ENCODE data around the gene STAT2.
"Not testable (repeated sequence)": the region's sequence is repeated elsewhere in the genome, so short reads cannot be mapped to it uniquely, and the experiment has no call there.

Gene STAT2

DNA sequence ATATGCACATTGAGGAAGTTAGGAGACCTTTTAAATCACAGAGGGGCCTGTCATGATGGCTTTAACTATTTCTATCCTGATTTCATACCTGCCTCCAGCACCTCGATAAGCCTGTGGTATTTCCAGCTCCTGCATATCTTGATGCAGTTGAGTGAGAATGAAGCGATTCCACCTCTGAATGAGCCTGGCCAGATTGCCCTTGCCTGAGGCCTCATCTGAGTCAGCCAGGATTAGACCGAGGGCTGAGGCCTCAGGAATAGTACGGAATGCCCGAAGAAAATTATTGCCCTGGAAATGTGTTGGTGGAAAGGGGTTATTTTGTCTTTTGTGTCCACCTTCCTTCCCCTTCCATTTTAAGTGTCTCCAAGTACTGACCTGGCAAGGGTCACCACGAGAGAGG, 35.7 kb downstream of the STAT2 start:
- no peak for DNase-seq

DNA sequence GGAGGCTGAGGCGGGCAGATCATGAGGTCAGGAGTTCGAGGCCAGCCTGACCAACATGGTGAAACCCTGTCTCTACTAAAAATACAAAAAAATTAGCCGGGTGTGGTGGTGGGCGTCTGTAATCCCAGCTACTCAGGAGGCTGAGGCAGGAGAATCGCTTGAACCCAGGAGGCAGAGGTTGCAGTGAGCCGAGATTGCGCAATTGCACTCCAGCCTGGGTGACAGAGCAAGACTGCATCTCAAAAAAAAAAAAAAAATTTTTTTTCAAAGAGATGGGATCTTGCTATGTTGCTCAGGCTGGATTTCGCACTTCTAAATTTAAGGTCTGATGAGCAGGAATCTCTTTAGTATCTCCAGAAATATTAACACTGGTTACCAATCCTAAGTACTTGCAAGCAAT, 38.3 kb downstream of the STAT2 start:
- DNase-seq, result not testable (repeated sequence)

DNA sequence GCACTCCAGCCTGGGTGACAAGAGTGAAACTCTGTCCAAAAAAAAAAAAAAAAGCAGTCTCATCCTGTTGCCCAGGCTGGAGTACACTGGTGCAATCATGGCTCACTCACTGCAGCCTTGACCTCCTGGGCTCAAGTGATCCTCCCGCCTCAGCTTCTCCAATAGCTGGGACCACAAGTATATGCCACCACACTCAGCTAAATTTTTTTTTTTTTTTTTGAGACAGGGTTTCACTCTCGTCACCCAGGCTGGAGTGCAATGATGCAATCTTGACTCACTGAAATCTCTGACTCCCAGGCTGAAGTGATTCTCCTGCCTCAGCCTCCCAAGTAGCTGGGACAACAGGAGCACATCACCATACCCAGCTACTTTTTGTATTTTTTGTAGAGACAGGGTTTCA, 38.9 kb downstream of the STAT2 start:
- no peak for DNase-seq

DNA sequence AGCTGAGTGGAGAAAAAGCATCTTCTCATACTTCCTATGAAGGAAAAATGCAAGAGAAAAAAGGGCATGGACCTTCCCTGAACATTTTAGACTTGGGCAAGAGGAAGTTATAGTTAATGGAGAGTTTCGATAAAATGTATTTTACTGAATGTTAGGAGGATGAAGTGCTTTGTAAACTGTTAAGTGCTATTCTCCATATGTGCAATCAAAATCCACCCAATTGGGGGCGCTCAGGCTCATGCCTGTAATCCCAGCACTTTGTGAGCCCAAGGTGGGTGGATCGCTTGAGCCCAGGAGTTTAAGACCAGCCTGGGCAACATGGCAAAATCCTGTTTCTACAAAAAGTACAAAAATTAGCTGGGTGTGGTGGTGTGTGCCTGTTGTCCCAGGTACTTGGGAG, 42.2 kb downstream of the STAT2 start:
- DNase-seq, result no peak

DNA sequence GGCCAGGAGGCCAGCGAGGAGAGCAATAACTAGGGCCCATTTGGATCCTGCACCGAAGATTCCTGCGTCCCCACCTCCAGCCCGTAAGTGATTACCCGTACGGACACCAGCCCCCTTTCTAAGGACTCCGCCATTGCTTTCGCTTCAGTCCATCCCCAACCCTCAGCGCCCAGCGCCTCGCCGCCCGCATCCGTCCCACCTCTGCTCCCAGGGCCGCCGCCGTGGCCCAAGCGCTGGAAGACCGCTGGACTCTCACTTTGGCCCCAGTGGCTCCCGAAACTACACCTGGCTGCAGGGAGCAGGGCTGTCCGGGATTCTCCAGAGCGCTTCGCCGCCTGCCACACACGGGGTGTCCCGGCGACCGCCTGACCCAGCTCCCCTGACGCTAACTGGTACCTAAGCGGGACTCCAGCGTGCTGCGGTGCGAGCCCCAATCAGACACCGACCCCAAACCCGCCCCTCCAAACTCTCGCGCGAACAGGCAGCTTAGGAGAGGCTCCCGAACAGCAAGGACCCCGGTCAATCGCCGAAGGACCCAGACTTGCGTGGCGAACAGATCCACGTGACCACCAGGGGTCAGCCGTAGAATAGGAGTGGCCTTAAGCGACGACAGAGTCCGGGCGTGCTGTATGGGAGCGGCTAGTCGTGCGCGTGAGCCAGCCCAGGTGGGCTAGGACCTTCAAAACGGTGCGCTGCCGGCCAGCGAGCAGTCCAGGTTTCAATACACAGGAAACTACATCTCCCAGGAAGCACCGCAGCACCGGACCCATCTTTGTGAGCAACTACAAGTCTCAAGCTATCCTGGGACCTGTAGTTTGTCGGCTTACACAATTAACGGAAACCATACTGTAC, 44.1 kb downstream of the STAT2 start, which contains the start of gene CNPY2:
Gene CNPY2 (minus strand): TSS at position 367 of the 852 bp plus-strand sequence. CDS start 771 bp downstream, outside the sequence.
- DNase-seq, result peak; percentile 86 to 98 (median 92)

DNA sequence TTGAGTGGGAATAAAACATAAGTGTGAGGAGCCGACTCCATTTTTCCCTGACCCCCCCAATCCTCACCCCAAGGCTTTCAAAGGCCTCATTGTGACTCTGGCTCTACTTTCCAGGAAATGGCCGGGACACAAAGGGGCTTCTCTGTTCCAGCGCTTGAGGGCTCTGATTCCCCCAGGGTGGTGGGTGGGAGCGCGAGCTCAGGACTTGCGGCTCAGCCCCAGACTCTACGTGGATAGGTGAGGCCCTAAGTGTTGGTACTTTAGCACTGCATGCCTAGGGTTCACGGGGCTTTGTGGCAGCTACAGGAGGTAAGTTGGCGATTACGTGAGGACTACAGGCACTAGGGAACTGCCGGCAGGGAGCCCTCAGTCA, 44.7 kb downstream of the STAT2 start:
- no peak for DNase-seq

DNA sequence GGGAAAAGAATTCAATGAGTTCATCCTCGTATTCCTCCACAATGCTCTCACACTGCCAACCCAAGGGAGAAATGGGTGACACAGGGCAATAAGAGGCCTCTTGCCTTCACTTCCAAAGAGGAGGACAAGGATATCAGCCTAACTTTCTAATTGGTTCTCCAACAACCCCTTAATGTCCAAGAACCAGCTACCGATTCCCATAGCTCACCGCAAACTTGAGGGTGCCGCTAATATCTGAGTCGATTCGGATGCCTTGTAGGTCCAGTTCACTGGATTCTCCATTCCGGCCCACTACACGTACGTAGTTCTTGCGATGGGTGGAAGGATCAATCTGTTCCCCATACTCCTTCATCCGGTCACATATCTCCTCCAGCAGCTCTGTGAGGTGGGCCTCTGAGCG, 48.9 kb downstream of the STAT2 start:
- no peak for DNase-seq

DNA sequence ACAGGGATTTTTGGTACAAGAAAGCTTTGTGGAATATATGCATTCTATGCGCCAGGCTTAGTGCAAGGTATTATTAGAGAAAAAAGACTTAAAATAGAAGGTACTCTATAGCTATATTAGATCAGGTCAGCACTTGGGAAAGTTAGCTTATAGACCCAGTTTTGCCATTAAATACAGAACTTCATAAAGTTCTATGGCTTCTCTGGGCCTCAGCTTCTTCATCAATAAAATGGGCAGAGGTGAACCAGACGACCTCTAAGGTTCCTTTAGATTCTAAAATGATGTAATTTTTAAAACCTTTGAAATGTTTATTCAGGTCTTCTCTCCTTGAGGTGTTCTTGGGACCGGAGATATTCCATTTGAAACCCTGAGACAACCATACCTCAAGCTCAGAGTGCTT, 51.2 kb downstream of the STAT2 start:
- DNase-seq, result no peak

DNA sequence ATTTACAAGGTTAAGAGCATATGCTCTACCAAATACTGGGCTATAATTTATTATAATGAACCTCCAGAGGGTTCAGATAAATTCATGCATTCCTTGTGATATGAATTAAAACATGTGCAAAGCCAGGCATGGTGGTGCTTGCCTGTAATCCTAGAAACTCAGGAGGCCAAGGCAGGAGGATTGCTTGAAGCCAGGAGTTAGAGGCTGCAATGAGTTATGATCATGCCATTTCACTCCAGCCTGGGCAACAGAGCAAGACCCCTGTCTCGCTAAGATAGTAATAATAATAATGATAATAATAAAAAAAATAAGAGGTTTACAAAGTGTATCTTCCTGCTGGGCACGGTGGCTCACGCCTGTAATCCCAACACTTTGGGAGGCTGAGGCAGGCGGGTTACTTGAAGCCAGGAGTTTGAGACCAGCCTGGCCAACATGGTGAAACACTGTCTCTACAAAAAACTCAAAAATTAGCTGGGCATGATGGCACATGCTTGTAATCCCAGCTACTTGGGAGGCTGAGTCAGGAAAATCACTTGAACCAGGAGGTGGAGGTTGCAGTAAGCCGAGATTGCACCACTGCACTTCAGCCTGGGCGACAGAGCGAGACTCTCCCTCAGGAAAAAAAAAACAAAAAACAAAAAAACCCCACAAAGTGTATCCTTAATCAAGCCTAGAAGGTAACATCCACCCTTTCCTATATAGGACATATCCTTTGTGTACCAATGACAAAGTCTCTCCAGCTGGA, 52.5 kb downstream of the STAT2 start:
- no peak for DNase-seq

DNA sequence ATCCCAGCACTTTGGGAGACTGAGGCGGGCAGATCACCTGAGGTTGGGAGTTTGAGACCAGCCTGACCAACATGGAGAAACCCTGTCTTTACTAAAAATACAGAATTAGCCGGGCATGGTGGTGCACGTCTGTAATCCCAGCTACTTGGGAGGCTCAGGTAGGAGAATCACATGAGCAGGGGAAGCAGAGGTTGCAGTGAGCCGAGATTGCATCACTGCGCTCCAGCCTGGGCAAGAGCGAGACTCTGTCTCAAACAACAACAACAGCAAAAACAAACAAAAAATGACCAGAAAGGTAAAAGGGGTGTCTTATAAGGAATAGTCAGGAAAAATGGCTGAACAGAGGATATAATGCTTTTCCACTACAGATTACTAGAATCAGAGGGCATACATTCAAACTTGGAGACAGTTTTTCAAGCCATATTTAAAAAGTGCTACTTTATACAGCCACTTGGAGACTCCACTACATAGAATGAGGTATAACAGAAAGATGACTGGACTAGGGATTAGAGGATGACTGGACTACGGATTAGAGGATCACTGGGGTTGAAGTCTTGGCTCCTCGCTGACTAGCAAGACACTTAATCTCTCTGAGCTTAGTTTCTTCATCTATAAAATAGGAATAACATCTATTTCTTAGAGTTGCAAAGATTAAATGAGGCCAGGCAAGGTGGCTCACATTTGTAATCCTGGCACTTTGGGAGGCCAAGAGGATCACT, 54.9 kb downstream of the STAT2 start:
- no peak for DNase-seq

DNA sequence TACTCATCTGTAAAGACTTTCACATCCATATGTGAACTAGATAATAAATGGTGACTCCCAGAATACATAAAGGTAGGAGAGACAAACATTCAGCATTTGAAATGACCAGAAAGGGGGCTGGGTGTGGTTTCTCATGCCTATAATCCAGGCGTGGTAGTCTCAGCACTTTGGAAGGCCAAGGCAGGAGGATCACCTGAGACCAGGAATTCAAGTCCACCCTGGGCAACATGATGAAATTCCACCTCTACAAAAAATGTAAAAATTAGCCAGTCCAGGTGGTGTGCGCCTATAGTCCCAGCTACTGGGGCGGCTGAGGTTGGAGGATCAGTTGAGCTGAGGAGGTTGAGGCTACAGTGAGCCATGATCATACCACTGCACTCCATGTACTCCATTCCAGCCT, 55.6 kb downstream of the STAT2 start:
- no peak for DNase-seq

DNA sequence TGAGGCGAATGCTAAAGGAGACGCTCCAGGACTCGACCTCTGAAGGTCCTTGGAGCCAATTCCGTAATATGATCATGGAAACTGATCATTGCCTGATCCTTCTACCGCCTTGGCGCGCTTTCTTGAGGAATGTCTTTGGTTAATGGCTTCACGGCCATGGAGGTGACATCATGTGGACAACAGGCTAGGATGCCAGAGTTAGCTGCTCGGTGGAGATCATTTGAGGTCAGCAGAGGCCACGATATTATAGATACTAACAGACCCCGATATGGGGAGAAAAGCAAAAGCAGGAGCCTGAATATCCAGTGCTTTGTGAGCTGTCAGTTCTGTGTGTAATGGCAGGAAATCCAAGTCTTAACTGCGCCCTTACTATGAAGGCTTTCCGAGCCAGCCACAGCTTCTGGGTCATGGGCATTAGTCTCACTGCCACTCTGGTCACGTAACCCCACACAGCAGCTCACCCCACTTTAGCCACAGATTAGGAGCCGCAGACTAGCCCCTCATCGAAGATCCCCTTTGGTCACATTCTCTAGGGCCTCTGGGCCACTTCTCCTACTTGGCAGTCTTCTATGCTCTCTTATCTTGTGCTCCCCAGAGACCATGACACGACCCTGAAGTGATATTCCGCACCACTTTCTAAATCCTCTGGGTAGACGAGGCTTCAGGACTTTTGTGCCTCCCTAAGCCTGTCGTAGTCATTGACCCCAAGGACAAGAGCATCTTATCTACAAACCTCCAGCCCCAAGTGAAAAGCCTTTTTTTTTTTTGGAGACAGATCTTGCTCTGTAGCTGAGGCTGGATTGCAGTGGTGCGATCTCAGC, 59.1 kb downstream of the STAT2 start:
- DNase-seq, result no peak

DNA sequence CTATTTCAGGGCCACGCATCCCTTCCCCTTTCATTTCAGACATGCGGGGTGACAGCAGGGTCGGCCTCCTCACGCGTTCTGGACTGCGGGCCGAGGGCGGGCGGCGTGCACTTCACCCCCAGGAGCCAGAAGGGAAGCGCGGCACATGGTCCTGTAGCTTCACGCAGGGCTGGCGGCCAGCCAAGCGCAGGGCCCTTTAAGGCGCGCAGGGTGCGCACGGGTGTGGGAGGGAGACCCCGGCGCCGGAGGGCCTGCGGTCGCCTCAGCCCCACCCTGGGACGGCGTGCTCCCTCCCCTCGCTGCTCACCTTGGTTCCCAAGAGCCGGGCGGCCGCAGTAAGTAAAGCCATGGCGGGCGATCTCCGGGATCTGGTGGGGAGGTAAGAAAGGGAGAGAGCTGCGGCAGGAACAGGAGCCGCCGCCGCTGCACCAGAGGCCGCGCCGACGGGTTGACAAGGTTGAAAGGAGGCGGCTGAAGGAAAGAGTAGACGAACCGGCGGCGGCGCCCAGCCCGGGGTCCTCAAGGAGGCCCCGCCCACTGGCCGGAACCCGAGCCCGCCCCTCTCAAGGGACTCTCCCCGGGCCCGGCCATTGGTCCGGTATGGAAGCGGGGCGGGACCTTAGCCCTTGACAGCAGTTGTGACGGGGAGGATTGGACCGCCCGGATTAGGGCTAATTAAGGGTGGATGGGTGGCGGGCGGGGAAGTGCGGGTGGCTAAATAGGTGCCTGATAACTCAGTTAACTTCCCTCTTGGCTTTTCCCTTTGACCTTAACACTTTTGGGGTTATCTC, 59.9 kb downstream of the STAT2 start, which contains the start of gene CS:
Gene CS (minus strand): TSS at position 478 of the 791 bp plus-strand sequence. CDS start 129 bp downstream, at position 349.
- peak; percentile 91 to 99 (median 97) for DNase-seq

DNA sequence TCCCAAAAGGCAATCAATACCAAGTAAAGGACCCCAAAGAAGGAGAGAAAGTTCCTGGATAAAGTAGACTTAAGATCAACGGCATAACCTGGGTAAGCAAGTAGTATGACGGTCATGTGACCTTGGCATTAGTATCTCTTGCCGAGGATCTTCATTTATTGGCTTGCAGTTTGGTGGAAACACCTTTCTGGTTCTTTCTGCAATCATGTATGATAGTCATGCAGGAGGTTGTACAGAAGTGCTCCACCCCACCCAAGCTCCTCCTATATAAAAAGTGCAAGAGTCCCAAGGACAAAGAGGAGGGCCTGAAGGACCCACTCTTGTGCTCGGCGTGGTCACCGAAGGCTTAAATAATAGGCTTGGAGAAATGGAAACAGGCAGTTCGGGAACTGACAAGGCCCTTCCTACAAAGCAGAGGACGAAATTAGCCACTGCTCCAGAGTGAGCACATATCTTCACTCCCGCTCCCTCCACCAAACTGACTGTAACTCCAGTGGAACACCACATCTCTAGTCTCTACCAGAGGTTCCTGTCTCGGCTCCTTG, 60.5 kb downstream of the STAT2 start:
- peak in 3 of 6 experiments; percentile 16 to 60 (median 38) for DNase-seq

DNA sequence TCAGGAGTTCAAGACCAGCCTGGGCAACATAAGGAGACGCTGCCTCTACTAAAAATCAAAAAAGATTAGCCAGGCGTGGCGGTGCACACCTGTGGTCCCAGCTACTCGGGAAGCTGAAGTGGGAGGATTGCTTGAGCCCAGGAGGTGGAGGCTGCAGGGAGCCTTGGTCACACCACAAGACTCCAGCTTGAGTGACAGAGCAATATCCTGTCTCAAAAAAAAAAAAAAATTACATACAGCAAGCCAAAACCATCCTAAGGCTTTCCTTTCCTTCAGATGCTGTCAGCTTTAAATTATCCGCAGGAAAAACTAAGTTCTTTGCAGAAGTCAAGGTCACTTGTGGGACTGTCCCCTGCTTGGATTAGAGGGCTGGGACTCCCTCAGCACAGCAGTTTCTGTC, 61.1 kb downstream of the STAT2 start:
- DNase-seq, result peak in 1 of 6 experiments; percentile 32

DNA sequence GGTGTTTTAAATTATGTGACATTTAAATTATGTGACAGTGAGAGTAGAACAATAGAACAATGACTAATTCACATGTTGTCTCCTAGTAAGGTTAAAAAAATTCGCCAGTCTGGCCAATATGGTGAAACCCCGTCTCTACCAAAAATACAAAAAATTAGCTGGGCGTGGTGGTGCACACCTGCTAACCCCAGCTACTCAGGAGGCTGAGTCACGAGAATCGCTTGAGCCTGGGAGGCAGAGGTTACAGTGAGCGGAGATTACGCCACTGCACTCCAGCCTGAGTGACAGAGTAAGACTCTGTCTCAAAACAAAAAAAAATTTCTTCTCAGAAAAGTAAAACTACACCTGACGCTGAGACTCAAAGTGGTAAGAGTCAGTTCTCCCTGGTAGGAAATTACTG, 62.5 kb downstream of the STAT2 start:
- no peak for DNase-seq

DNA sequence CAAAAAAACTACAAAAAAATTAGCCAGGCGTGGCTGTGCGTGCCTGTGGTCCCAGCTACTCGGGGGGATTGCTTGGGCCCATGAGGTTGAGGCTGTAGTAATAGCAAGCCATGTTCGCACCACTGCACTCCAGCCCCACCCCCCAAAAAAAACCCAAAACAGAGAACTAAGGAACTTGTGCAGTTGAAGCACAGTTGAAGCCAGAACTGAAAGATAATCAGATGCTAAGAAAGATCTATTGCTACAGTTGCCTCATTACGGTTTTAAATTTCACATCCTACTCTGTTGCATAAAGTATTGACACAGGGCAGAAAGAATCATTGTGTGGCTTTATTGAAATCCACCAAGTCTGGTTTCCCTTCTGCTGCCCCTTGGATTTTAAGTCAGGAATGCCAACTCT, 63.6 kb downstream of the STAT2 start:
- DNase-seq, result no peak

DNA sequence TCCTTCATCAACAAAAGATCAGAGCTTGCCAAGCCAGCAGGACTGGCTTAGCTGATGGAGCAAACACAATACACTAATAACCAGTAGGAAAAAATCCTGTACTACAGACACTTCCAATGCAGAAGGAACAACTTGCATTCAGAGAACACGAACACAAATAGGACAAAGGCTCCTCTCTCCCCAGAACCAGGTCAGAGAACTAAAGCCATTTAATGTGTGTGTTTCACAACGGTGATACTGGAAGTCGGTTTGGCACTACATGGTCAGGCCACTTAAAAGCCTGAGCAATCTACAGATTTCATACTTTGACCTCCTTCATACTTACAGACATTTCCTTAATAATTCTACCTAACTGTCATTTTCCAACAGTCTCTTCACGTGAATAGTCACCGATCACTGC, 66.1 kb downstream of the STAT2 start:
- no peak for DNase-seq

Measured in stimulated activated naive CD4-positive, alpha-beta T cell (primary cell).